ENCODE results near the gene HSF5. TPM values are rescaled to one million over a fixed set of nuclear protein-coding genes. Genes with fewer than 3 reads are reported as not detected.

HSF5 gene
- polyA plus RNA-seq, 4 donors: 0.23 to 0.68 (median 0.43) TPM

GRCh38 chr17:58373003-58373402 lies 115.2 kb downstream of the HSF5 start:
- DNase-seq (ENCODE audit: low read depth in 4 of 4, low spot score in 3 of 4): no peak

GRCh38 chr17:58371300-58371950 lies 116.8 kb downstream of the HSF5 start:
- DNase-seq (ENCODE audit: low read depth in 4 of 4, low spot score in 3 of 4): no peak

- no peak for DNase-seq (ENCODE audit: low read depth in 4 of 4, low spot score in 3 of 4)
Observed at GRCh38 chr17:58370716-58371115, 117.5 kb downstream of the HSF5 start.

GRCh38 chr17:58370309-58370708 lies 117.9 kb downstream of the HSF5 start:
- no peak for DNase-seq (ENCODE audit: low read depth in 4 of 4, low spot score in 3 of 4)

Other genes starting within 250 kb of the HSF5 start
- under 1 TPM in 3 of 4 donors, not detected in 1; 0.06 to 0.29 (median 0.26) TPM for gene LPO, start 249.8 kb downstream of the HSF5 start, polyA plus RNA-seq (ENCODE audit: insufficient read length in 4 of 4)
- 1 to 10 TPM; 1.6 to 7.6 (median 4.0) TPM for gene MPO, start 207.5 kb downstream of the HSF5 start, polyA plus RNA-seq (ENCODE audit: insufficient read length in 4 of 4)
- gene TSPOAP1, start 159.6 kb downstream of the HSF5 start, polyA plus RNA-seq (ENCODE audit: insufficient read length in 4 of 4): 10 to 100 TPM; 26.9 to 76.5 (median 43.0) TPM
- gene SUPT4H1, start 136.2 kb downstream of the HSF5 start, polyA plus RNA-seq (ENCODE audit: insufficient read length in 4 of 4): 100 to 1,000 TPM; 105 to 152 (median 127) TPM
- gene RNF43, start 70.9 kb downstream of the HSF5 start, polyA plus RNA-seq (ENCODE audit: insufficient read length in 4 of 4): 10 to 100 TPM in 3 of 4 donors, under 1 TPM in 1; 0.78 to 16.3 (median 14.9) TPM
- gene MTMR4, start 26.2 kb upstream of the HSF5 start, polyA plus RNA-seq (ENCODE audit: insufficient read length in 4 of 4): 10 to 100 TPM; 30.3 to 60.9 (median 48.8) TPM
- 1 to 10 TPM in 1 of 4 donors, under 1 TPM in 3; 0.17 to 1.0 (median 0.49) TPM for gene TEX14, start 203.6 kb upstream of the HSF5 start, polyA plus RNA-seq (ENCODE audit: insufficient read length in 4 of 4)
- gene RAD51C, start 204.2 kb upstream of the HSF5 start, polyA plus RNA-seq (ENCODE audit: insufficient read length in 4 of 4): 10 to 100 TPM; 40.3 to 52.7 (median 45.3) TPM

Measured in left renal pelvis (tissue), 4 donors.